OCI-LY7 (cell line): ENCODE results near the gene OMA1.

Source experiments
- EZH2phosphoT487 ChIP-seq: fragments of 200-600 bp; sonication (generic); IDR thresholded peaks from 2 replicates; pipeline ENCODE4 v1.6.1; 2018; ENCODE audit warnings: low read depth, borderline replicate concordance, mild to moderate bottlenecking, mixed run types, antibody characterized with exemption, low read length, moderate library complexity, mixed read lengths
- TF ChIP-seq, protein P1 (sequence below): fragments of 200-600 bp; sonication (generic); conservative IDR thresholded peaks from 2 replicates; pipeline ENCODE4 v1.5.1; 2014; ENCODE audit warnings: mild to moderate bottlenecking, antibody characterized with exemption, low read length, moderate library complexity, mixed read lengths

DNA sequence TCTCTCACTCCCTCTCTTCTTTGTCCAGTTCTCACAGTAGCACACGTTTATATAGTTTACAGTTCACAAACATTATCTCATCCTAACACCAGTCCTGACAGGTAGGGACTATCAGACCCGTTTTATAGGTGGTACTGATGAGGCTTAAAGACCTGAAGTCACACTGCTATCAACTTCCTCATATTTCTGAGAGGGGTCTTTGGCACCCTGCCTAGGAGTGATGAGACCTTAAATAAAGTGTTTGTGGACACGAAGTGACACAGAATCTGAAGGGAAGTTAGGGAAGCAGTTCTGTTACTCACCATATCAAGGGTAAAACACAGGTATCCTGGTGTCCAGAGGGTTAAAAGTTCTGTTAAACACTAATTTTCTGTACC, 31.1 kb upstream of the OMA1 start:
- no peak for TF ChIP-seq EZH2phosphoT487
- TF ChIP-seq, protein P1, sequence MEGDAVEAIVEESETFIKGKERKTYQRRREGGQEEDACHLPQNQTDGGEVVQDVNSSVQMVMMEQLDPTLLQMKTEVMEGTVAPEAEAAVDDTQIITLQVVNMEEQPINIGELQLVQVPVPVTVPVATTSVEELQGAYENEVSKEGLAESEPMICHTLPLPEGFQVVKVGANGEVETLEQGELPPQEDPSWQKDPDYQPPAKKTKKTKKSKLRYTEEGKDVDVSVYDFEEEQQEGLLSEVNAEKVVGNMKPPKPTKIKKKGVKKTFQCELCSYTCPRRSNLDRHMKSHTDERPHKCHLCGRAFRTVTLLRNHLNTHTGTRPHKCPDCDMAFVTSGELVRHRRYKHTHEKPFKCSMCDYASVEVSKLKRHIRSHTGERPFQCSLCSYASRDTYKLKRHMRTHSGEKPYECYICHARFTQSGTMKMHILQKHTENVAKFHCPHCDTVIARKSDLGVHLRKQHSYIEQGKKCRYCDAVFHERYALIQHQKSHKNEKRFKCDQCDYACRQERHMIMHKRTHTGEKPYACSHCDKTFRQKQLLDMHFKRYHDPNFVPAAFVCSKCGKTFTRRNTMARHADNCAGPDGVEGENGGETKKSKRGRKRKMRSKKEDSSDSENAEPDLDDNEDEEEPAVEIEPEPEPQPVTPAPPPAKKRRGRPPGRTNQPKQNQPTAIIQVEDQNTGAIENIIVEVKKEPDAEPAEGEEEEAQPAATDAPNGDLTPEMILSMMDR: no peak
